LNCaP clone FGC (cell line): ENCODE measurements around the gene TFAP2A.

Source experiments
- DNase-seq: peaks from one replicate; pipeline ENCODE4 v3.0.0-alpha.2; 2011; ENCODE audit warnings: low read depth
- H3K4me3 ChIP-seq: 2 replicates; pipeline ENCODE4 v1.5.1; 2011; ENCODE audit warnings: mild to moderate bottlenecking, low read depth, low read length, control low read depth
- CTCF ChIP-seq: IDR thresholded peaks from 2 replicates; pipeline ENCODE4 v1.5.1; 2012; ENCODE audit warnings: mild to moderate bottlenecking; ENCODE audit not compliant: control insufficient read depth, insufficient read depth; ENCODE audit errors: extremely low read depth

TFAP2A gene

DNA sequence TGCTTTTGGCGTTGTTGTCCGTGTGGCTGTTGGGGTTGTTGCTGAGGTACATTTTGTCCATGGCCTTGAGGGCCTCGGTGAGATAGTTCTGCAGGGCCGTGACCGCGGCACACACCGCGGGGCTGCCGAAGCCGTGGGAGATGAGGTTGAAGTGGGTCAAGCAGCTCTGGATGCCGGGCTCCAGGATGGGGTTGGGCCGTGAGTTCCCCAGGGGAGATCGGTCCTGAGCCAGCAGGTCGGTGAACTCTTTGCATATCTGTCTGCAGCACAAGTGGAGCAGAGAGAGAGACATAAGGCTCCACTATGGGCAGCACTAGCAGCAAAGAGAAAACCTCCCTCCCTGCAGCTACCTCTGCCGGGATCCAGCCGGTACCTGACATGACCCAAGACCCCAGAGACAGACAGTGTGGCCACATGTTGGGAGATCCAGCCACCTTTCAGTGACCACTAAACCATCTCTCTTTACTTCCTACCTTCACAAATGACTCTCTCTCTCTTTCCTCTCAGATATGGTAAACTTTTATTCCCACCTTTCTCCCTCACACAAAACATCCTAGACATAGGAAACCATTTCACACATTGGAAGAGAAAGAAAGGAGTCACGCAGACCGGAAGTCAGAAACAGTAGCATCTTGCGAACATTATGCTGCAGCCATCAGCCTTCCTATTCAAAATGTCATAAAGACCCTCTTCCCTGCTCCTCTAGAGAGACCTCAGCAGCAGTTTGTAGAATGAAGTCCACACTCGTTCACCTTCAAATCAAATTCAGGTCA is 16.2 kb downstream of the TFAP2A start:
- TF ChIP-seq CTCF = no peak
- DNase-seq = no peak

DNA sequence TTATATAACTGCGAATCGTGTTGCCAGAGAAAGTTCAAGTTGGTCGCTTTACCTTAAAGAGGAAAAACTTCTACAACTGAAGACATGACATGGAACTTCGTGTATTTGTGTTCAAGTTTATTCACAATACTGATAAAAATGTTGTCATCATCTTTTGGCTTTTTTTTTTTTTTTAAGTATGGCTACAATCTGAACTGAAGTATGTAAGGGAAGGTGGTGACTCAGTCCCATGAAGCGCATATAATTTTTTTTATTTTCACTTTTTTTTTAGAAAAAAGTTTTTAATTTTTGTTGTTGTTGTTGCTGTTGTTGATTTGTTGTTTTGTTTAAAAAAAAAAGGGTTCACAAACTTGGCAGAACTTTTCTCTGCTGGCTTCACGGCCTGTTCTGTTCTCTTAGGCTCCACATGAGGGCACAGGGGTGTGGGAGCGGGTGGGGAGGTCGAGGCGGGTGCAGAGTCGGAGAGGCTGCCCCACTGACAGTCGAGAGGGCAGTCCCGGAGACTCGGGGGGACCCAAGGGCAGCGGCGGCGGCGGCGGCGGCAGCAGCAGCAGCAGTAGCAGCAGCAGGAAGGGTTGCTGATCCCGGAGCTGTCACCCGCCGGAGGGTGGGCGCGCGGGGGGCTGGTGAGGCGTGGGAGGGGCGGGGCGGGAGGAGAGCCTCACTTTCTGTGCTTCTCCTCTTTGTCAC is 17.0 kb downstream of the TFAP2A start:
- TF ChIP-seq CTCF = no peak
- no peak overlapping the region for H3K4me3 ChIP-seq
- DNase-seq = no peak

More for the DNA sequence above, 16.2 kb downstream of the TFAP2A start:
- H3K4me3 ChIP-seq = no peak overlapping the region

GRCh38 chr6:10396785-10397184 is 18.1 kb downstream of the TFAP2A start:
- H3K4me3 ChIP-seq = no peak overlapping the region

GRCh38 chr6:10395704-10396546 is 18.9 kb downstream of the TFAP2A start:
- H3K4me3 ChIP-seq = no peak overlapping the region
- no peak for DNase-seq
- TF ChIP-seq CTCF = no peak

More at GRCh38 chr6:10396785-10397184, 18.1 kb downstream of the TFAP2A start:
- DNase-seq = no peak
- no peak for TF ChIP-seq CTCF

- TF ChIP-seq CTCF = no peak
- H3K4me3 ChIP-seq = no peak overlapping the region
- DNase-seq = no peak
Observed at GRCh38 chr6:10395171-10395703, 19.6 kb downstream of the TFAP2A start.

DNA sequence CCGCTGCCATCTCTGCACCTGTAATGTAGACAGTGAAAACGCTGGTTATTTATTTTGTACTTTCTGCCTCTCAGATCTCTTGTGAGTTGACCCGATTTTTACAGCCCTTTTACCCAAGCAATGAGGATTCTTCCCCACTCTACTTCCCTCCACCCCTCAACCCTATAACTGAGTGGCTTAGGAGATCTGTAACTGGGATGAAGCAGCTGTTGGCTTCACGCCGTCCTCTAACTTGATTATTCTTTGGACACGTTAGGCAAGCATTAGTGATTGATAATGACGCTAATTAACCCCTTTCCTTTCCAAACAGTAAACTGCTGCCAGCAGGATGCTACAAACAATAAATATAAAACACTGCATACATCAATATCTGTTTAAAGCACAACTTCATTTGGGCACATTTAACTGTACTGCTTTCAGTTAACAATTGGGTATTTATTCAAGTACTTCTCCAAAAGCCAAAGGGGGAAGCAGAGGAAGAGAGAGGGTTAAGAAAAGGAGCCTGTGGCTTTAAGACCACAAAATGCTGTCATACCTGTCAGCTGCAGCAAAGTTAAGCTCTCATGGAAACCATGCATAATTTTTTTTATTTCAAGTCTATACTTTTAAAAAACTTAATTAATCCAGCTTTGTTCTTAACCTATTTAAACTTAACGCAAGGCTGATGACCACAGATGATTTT is 21.2 kb downstream of the TFAP2A start:
- TF ChIP-seq CTCF = no peak
- H3K4me3 ChIP-seq = no peak overlapping the region
- DNase-seq = no peak
